Endothelial cell of umbilical vein (primary cell): Measurements from ENCODE around the gene NGRN. TPM values are rescaled to one million over a fixed set of nuclear protein-coding genes. Genes with fewer than 3 reads are reported as not detected.

ENCODE experiments used
- BruUV-seq: library from RNA; stranded (reverse); fragments of 400-500 nt; replicated peaks from 2 replicates; lab custom pipeline; 2021; lab: Mats Ljungman, UMichigan
- CTCF ChIA-PET: fragments of 300-600, 350-600 bp; sonication (Branson Sonifier 250); formaldehyde crosslinking; loops from one replicate; lab custom pipeline; 2021; ENCODE audit warnings: antibody characterized with exemption, inconsistent platforms; lab: Charles Lee
- POLR2A ChIA-PET: fragments of 300-600, 350-600 bp; sonication (Branson Sonifier 250); formaldehyde crosslinking; loops from one replicate; lab custom pipeline; 2021; ENCODE audit warnings: antibody characterized with exemption, inconsistent platforms; lab: Charles Lee
- DNase-seq: peaks from one replicate; pipeline ENCODE4 v3.0.0-alpha.2; 2011; ENCODE audit warnings: low read depth, low spot score
- FAIRE-seq: peaks from 2 replicates; lab custom pipeline; 2011; peaks lifted over from hg19 to GRCh38; lab: Jason Lieb, UNC
- H2AFZ ChIP-seq: 2 replicates; pipeline ENCODE4 v1.6.0; 2012; ENCODE audit warnings: low read depth, low read length, control low read depth, inconsistent platforms
- H3K27ac ChIP-seq: 2 replicates; pipeline ENCODE4 v1.5.1; 2011; ENCODE audit warnings: low read depth, mild to moderate bottlenecking, control low read depth, low read length, moderate library complexity; ENCODE audit not compliant: insufficient read depth
- H3K27me3 ChIP-seq, 2 experiments: 2 replicates each; pipeline versions ENCODE4 v1.6.0 to v1.6.1; 2011; ENCODE audit warnings: low read length in 2 of 2, mixed read lengths in 1 of 2; ENCODE audit not compliant: control insufficient read depth in 2 of 2, insufficient read depth in 2 of 2
- H3K36me3 ChIP-seq, 2 experiments: 2 replicates in 1 of 2; 3 replicates in 1 of 2; pipeline ENCODE4 v1.5.1; 2011; ENCODE audit warnings: low read length in 2 of 2, mild to moderate bottlenecking in 1 of 2, moderate library complexity in 1 of 2; ENCODE audit not compliant: control insufficient read depth in 2 of 2, insufficient read depth in 2 of 2; ENCODE audit errors: extremely low read depth in 1 of 2
- H3K4me1 ChIP-seq: 3 replicates; pipeline ENCODE4 v1.5.1; 2011; ENCODE audit warnings: mild to moderate bottlenecking, low read length; ENCODE audit not compliant: control insufficient read depth, insufficient read depth; ENCODE audit errors: extremely low read depth
- H3K4me2 ChIP-seq: 2 replicates; pipeline ENCODE4 v1.6.1; 2011; ENCODE audit warnings: low read length, control low read depth, mixed read lengths; ENCODE audit not compliant: insufficient read depth
- H3K4me3 ChIP-seq, 3 experiments: fragments of 200-600 bp in 1 of 3; sonication (generic), shearing (Covaris generic) in 1 of 3; replicated peaks in 1 of 3; 2 replicates each; pipeline ENCODE4 v1.5.1; 2011 to 2016; ENCODE audit warnings: control low read depth in 3 of 3, low read length in 3 of 3, mild to moderate bottlenecking in 2 of 3, inconsistent platforms in 1 of 3, low read depth in 1 of 3, moderate library complexity in 1 of 3; ENCODE audit not compliant: insufficient read depth in 1 of 3
- H3K79me2 ChIP-seq: 2 replicates; pipeline ENCODE4 v1.6.0; 2012; ENCODE audit warnings: low read length, inconsistent platforms; ENCODE audit not compliant: control insufficient read depth, insufficient read depth
- H3K9ac ChIP-seq: replicated peaks from 2 replicates; pipeline ENCODE3; 2011; ENCODE audit warnings: low read length, control low read depth; ENCODE audit not compliant: insufficient read depth; ENCODE audit errors: extremely low read depth
- H3K9me1 ChIP-seq: replicated peaks from 3 replicates; pipeline ENCODE4 v1.6.0; 2011; ENCODE audit warnings: mild to moderate bottlenecking, low read length; ENCODE audit not compliant: control insufficient read depth, insufficient read depth; ENCODE audit errors: extremely low read depth
- H3K9me3 ChIP-seq: replicated peaks from 2 replicates; pipeline ENCODE4 v1.5.1; 2012; ENCODE audit warnings: low read length, inconsistent platforms; ENCODE audit not compliant: control insufficient read depth, insufficient read depth
- H4K20me1 ChIP-seq: replicated peaks from 2 replicates; pipeline ENCODE3; 2011; ENCODE audit warnings: mild to moderate bottlenecking, low read length; ENCODE audit not compliant: control insufficient read depth, insufficient read depth; ENCODE audit errors: extremely low read depth
- CTCF ChIP-seq, 2 donors: IDR thresholded peaks; 1 replicate in 1 of 2; 2 replicates in 1 of 2; pipeline ENCODE4 v1.5.1; 2011; ENCODE audit warnings: low read length in 2 of 2, mild to moderate bottlenecking in 2 of 2, moderate library complexity in 2 of 2, control low read depth in 1 of 2, inconsistent platforms in 1 of 2, low read depth in 1 of 2; ENCODE audit not compliant: insufficient read depth in 1 of 2; ENCODE audit errors: extremely low read depth in 1 of 2
- EZH2 ChIP-seq: IDR thresholded peaks from 2 replicates; pipeline ENCODE4 v1.6.1; 2012; ENCODE audit warnings: borderline replicate concordance, low read depth, mild to moderate bottlenecking, moderate library complexity, low read length, inconsistent platforms; ENCODE audit not compliant: severe bottlenecking
- FOS ChIP-seq: IDR thresholded peaks from 2 replicates; pipeline ENCODE4 v1.6.1; 2011; ENCODE audit warnings: mild to moderate bottlenecking, low read length, moderate library complexity, borderline replicate concordance; ENCODE audit not compliant: insufficient read depth
- GATA2 ChIP-seq: IDR thresholded peaks from 2 replicates; pipeline ENCODE4 v1.7.0; 2011; ENCODE audit warnings: low read depth, mild to moderate bottlenecking, moderate library complexity, mixed read lengths, low read length; ENCODE audit not compliant: insufficient read length, insufficient read depth
- JUN ChIP-seq: IDR thresholded peaks from 2 replicates; pipeline ENCODE4 v1.6.1; 2011; ENCODE audit warnings: borderline replicate concordance, low read depth; ENCODE audit not compliant: insufficient read length, insufficient read depth
- MAX ChIP-seq: IDR thresholded peaks from 2 replicates; pipeline ENCODE4 v1.6.1; 2011; ENCODE audit not compliant: insufficient read depth, insufficient read length
- MYC ChIP-seq: IDR thresholded peaks from one replicate; pipeline ENCODE4 v1.6.1; 2011; ENCODE audit warnings: mild to moderate bottlenecking, low read depth, low read length
- POLR2A ChIP-seq: IDR thresholded peaks from 2 replicates; pipeline ENCODE4 v1.6.1; 2012; ENCODE audit warnings: low read depth, mild to moderate bottlenecking, control low read depth, low read length
- POLR2AphosphoS5 ChIP-seq: IDR thresholded peaks from 2 replicates; pipeline ENCODE4 v1.6.1; 2012; ENCODE audit warnings: low read depth, mild to moderate bottlenecking, control low read depth, low read length, moderate library complexity; ENCODE audit not compliant: insufficient read depth
- dilution Hi-C: fragments of 300-500 bp; cut with MboI; formaldehyde crosslinking; loops from one replicate; pipeline ENCODE4 v1.15.0; 2019; ENCODE audit warnings: low sequenced_read_pairs; ENCODE audit not compliant: extremely low pct_ligation_motif_present
- intact Hi-C: fragments of 100-400 bp; cut with micrococcal nuclease; formaldehyde crosslinking; loops from one replicate; pipeline ENCODE4 v1.10.0; 2022
- polyA plus RNA-seq, 4 experiments: library from polyadenylated mRNA; depleted of rRNA in 3 of 4; stranded (reverse) in 3 of 4; unstranded in 1 of 4; fragments of >200 nt; gene quantifications; 2 replicates each; pipeline versions ENCODE4 v1.2.1 to v1.2.3, GENCODE V29; 2011 to 2012; ENCODE audit warnings: missing spikeins in 1 of 4
- total RNA-seq: library from RNA; stranded (reverse); gene quantifications from 2 replicates; pipeline ENCODE4 v1.2.3, GENCODE V29; 2021

NGRN gene
- total and polyA plus RNA-seq, 2 donors (not counting 3 experiments of a cell fraction or from before 2014, with no cell fraction given), result 28.9 to 56.5 TPM

DNA sequence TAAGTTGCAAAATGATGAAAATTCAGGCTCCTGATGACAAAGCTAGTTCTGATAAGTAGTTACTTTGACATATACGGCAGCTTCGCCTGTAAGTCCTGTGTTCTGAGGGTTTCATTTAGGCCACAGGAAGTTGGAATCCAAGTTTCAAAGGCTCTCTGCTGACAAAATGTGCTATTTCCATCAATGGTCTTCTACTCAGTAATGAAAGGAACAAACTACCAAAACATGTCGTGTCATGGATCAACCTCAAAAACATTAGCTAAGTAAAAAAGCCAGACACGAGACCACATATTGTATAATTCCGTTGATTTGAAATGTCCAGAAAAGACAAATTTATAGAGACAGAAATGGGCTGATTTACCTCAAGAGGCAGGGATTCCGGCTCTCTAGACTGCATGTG, 22.5 kb downstream of the NGRN start:
- intact Hi-C loops, result no loop called here
- no peaks in the 10 kb centered on the region for H3K9me3 ChIP-seq
- H3K27me3 ChIP-seq, result no peaks in the 10 kb centered on the region
- H3K79me2 ChIP-seq, result no peaks in the 10 kb centered on the region
- no peak for FAIRE-seq
- no peak overlapping the region for H3K4me2 ChIP-seq
- H3K4me3 ChIP-seq, result no peak overlapping the region
- no TSS peak for BruUV-seq
- no peaks in the 10 kb centered on the region for H3K4me1 ChIP-seq
- no peak overlapping the region for H3K9ac ChIP-seq
- POLR2A ChIA-PET, result no interaction called here
- TF ChIP-seq GATA2 (no peak), EZH2 (no peak), POLR2A (no peak), POLR2AphosphoS5 (no peak), MYC (no peak), JUN (no peak), FOS (no peak), MAX (no peak), CTCF (IDR thresholded peaks at IDR 0.05; ENCODE audit: extremely low read depth in 1 of 2, insufficient read depth in 1 of 2, low read depth in 1 of 2, low read length in 2 of 2) (no peak)
- CTCF ChIA-PET, result interaction anchor here (0.5 to 2.3 kb wide), 8 partner anchors 17 to 360 kb away, joined by 3 to 12 read pairs (median 4); partner anchors contain the start of genes CIB1 and GDPGP1
- H3K36me3 ChIP-seq, result no peaks in the 10 kb centered on the region
- no peak overlapping the region for H2AFZ ChIP-seq
- no peak for DNase-seq
- H3K27ac ChIP-seq, result no peak overlapping the region
- H3K9me1 ChIP-seq, result no peaks in the 10 kb centered on the region
- H4K20me1 ChIP-seq, result no peaks in the 10 kb centered on the region
- dilution Hi-C loops, result no loop called here
